Uterus (tissue), 2 donors: ENCODE measurements around the gene PDLIM1.

ENCODE experiments used
- POLR2A ChIP-seq, 2 donors: fragments of 450-650 bp; IDR thresholded peaks; one replicate each; pipeline ENCODE4 v1.6.1; 2016; ENCODE audit warnings: antibody characterized with exemption in 2 of 2, mild to moderate bottlenecking in 1 of 2, moderate library complexity in 1 of 2
- TF ChIP-seq, protein P1 (sequence below), 4 experiments: fragments of 200-600 bp in 2 of 4; fragments of 450-650 bp in 2 of 4; sonication (generic) in 2 of 4; IDR thresholded peaks; one replicate each; pipeline ENCODE4 v1.5.1; 2016 to 2019; ENCODE audit warnings: antibody characterized with exemption in 4 of 4, mild to moderate bottlenecking in 2 of 4, moderate library complexity in 1 of 4

GRCh38 chr10:95246582-95247051 lies 44.2 kb downstream of the PDLIM1 start:
- no peak for TF ChIP-seq POLR2A (IDR thresholded peaks at IDR 0.05)
- TF ChIP-seq, protein P1, sequence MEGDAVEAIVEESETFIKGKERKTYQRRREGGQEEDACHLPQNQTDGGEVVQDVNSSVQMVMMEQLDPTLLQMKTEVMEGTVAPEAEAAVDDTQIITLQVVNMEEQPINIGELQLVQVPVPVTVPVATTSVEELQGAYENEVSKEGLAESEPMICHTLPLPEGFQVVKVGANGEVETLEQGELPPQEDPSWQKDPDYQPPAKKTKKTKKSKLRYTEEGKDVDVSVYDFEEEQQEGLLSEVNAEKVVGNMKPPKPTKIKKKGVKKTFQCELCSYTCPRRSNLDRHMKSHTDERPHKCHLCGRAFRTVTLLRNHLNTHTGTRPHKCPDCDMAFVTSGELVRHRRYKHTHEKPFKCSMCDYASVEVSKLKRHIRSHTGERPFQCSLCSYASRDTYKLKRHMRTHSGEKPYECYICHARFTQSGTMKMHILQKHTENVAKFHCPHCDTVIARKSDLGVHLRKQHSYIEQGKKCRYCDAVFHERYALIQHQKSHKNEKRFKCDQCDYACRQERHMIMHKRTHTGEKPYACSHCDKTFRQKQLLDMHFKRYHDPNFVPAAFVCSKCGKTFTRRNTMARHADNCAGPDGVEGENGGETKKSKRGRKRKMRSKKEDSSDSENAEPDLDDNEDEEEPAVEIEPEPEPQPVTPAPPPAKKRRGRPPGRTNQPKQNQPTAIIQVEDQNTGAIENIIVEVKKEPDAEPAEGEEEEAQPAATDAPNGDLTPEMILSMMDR (IDR thresholded peaks at IDR 0.05) = peak; percentile 77 to 90 (median 84)
